GM19397 (cell line): ENCODE data around the gene MARCHF6.
"Not testable (repeated sequence)": the region's sequence is repeated elsewhere in the genome, so short reads cannot be mapped to it uniquely, and the experiment has no call there.

Experiments used
- ATAC-seq: cut with Tn5 transposase; IDR thresholded peaks from one replicate; pipeline ENCODE4 v1.9.1; 2021; ENCODE audit warnings: mild to moderate bottlenecking, moderate library complexity; ENCODE audit not compliant: unreplicated experiment

Gene MARCHF6

DNA sequence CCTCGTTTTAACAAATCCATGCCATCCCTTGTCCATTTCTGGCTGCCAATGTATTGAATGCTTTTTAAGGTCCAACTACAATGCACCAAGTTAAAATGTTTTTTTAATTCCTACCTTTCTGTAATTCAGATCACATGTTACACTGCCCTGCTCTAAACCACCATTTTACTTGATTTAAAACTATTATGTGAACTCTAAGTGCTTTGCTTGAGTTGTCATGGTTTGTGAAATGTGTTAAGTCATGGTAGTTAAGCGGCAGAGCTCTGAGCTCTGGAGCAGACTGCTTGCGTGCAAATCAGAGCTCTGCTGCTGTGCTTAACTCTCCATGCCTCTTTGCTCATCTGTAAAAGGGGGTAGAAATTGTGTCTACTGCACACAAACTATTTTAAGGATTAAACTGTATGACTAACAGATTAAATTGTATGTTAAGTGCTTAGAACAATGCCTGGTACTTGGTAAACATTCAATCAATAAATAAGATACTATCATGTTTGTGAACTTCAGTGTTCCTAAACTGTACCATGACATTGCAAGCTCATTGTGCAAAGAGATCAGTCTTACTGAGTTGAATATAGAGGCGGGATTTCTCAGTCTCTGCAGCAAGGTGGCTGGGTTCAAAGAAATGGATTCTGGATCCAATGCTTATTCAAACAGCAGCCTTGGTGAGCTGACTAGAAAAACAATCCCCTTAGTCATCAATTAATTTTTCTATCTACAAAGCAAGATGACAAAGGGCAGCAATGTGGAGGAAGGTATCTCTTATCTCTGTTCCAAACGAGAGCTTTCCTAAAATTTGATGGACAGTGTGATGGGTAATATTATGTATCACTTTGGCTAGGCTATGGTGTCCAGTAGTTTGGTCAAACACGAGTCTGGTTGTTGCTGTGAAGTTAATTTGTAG, 29.7 kb upstream of the MARCHF6 start:
- no peak for ATAC-seq

DNA sequence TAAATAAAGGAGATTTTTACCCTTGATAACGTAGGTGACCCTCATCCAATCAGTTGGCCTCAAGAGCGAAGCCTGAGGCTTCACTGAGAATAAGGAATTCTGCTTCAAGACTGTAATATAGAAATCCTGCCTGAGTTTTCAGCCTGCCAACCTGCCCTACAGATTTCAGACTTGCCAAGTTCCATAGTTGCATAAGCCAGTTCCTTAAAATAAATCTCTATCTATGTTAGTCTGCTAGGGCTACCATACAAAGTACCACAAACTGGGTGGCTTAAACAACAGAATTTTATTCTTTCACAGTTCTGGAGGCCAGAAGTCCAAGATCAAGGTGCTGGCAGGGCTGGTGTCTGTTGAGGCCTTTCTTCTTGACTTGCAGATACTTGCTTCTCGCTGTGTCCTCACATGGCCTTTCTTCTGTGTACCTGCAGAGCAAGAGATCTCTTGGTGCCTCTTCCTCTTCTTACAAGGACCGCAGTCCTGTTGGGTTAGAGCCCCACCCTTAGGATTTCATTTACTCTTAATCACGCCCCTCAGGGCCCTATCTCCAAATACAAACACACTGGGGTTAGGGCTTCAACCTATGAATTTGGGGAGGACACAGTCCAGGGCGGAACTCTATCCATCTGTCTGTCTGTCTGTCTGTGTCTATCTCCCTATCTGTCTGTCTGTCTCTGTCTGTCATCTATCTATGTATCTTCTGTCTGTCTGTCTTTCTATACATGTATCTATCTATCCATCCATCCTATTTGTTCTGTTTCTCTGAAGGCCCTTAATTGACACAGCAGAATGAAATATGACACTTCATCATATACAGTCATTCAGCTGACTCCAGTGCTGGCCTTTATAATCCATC, 28.8 kb upstream of the MARCHF6 start:
- no peak for ATAC-seq

DNA sequence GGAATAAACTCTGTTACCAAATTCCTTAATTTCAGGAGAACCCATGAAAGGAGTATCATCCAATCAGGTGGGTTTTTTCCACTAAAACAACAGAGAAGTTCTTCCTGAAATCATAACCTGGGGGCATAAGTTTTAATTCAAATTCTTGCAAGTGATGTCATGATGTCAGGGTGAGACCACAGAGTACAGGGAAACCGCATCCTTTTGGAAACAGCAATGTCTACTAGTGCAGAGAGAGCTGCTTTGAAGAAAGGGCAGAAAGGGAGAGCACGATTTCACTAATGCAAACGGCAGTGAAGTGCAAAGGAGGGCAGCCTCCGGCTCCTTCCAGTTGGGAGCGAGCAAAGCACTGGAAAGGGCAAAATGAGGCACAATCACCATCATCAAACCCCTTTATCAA, 25.2 kb upstream of the MARCHF6 start:
- no peak for ATAC-seq

DNA sequence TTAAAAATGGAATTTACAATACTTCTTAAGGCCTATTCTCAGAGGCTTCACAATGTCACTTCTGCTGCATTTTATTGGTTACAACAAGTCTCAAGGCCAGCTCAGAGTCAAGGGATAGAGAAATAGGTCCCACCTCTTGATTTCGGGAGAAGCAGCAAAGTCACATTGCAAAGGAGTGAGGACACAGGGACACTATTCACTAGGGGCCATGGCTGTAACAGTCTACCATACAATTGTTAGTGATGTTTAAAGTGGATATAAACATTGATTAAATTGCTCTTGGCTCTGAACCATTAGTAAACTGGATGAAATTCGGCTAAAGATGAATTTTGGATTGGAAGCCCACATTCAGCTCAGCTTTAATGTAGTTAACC, 24.1 kb upstream of the MARCHF6 start:
- no peak for ATAC-seq

DNA sequence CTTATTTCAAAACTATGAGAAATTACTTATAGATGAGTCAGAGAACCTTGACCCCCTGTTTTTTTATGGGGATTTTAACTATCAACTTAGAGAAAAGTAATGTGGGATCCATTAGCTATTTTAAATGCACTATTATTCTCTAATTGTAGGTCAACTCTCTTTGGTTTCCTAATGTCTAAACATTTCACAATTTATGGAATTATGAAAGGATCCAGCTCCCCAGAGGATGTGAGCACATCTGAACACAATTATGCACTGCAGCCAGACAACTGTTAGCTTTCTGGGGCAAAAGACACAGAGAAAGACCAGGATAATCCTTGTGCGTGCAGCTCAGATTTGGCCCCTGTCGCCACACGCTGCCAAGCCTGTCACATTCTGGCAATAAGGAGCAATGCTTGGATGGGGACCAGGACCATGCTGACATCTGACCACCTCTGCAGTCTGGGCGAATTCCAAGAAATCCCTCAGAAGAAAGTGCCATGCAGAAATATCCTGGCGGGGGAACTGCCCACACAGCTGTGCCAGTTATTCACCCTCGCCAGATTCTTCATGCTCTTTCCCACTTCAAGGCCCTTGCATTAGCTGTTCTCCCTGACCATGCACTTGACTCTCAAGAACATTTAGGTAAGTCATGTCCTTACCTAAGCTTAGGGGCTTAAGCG, 23.5 kb upstream of the MARCHF6 start:
- no peak for ATAC-seq

DNA sequence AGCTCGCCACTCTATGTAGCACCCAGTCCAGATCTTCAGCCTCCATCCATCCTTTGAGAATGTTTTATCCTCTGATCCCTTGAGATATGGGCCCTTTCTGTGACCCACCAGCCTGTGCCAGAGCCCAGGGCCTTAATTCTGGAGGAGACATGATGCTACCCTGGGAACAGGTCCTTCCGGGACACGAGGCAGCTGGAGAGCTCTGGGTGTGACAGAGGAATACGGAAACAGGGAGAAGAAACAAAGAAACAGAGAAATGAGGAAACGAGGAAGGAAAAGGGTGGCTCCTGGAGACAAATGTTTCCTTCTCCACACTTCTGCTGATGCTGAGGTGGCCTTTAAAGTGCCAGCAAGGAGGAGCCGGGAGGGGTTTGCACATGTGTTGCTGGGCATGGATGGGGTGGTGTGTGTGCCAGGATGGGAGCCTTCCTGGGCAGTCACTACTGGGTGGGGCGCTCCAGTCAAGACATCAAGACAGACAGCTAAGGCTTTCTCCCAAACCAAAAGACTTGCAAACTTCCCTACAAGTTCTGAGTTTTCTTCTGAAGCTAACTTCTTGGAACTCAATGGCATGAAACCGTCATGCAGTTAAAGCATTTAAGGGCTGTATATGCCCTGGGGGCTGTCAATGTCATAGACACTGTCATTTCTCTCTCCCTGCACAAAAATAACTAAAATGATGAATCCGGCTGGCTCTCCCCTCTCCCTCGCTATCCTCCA, 22.8 kb upstream of the MARCHF6 start:
- no peak for ATAC-seq

DNA sequence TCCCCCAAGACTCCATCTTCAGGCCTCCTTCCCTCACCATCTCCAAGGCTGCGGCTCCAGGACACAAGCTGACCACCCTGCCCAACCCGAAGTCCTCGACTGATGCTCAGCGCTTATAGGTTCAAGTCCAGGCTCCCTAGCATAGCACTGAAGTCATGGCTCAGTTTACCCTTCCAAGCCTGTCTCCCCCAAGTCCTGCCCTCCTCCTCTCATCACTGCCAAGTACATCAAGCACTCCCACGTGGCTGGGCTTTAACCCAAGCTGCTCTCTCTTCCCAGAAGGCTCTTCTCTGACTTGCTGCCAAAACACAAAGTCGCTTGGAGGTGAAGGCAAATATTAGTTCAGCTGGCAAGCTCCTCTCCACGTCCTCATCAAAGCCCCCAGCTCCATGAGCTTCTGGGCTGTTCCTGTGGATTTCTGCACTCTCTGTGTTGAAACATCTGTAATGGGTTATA, 22.1 kb upstream of the MARCHF6 start:
- no peak for ATAC-seq

DNA sequence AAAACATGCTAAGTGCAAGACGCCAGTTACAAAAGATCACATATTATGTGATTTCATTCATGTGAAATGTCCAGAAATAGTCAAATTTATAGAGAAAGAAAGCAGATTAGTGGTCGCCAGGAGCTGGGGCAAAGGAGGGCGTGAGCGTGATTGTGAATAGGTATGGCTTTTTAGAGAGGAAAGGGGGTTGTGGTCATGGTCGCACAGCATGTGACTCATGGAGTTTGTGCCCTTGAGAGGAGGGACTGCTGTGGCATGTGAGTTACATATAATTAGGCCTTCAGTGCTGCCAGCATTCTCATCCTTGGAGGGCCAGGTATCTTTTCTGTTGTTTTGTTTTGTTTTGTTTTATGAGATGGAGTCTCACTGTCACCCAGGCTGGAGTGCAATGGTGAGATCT, 21.2 kb upstream of the MARCHF6 start:
- no peak for ATAC-seq

DNA sequence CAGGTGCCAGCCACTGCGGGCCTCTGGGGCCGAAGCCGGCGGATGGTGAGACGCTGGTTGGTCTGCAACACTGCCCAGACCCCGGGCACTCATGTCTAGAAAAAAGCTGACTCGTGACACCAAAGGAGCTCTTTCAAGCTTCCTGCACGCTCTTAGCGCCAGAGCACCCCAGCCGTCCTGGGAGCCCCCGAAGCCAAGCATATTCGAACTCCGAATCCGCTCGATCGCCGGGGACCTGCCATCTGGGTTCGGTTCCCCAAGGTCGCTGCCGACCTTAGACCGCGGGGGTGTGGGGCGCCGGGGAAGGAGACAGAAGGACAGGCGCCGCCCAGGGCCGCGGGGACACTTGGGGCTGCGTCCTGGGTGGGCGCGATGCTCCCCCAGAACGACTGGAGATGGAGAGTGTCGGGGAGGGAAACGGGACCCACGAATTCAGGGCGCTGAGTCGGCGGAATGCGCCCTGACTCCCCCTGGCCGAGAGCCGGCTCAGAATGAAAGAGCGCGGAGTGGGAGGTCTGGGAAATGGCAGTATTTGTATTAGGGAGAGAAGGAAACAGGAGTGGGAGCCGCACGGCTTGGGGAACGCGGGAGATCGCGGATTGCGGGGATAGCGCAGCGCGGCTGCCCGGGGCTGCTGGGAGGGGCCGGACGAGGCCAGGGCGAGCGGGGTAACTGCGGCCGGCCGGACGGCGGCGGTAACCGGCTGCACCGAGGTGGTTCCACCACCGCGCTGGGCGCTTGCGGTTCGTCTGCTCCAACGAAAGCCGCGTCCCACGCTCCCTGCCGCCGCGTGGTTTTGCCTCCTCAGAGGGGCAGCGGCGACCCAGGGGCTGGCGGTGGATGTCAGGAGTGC, 20.1 kb upstream of the MARCHF6 start:
- ATAC-seq: no peak

DNA sequence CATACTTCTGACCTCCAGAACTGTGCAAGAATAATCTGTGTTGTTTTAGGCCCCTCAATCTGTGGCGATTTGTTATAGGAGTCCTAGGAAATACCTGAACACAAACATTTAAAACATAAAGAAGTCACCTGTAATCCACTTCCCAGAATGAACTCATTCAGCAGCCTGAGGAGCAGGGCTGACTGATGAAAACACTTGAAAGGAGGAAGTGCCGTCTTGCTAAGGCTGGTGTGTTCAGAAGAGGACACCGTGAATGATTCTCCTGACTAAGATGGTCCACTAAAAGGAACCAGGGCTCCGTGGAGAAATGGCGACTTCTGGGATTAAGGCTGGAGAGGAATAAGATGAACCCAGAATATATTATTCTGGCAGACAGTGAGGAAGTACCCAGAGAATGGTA, 18.7 kb upstream of the MARCHF6 start:
- no peak for ATAC-seq

DNA sequence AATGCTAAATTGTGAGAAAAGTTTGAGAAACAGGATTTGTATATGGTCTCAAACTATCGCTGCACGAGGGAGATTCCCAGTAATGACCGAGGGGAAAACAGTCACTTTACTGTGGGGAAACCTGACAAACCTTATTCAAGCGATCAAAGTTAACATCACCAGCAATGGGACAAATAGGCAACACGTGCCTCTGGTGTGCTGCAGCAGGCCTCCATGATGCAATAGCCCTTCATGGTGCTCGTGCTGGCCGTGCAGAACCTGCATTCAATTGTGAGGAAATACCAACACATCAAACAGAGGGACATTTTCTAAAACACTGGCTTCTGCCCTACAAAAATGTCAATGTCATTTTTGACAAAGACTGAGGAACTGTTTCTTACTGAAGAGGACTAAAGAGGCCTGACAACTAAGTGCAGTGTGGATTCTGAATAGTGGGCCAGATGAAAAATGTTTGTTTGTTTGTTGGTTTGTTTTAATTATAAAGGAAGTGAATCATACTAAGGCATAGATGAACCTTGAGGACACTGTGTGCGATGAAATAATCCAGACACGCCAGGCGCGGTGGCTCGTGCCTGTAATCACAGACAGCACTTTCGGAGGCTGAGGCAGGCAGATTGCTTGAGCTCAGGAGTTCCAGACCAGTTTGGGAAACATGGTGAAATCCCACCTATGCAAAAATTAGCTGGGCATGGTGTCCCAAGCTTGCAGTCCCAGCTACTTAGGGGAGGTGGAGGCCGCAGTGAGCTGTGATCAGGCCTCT, 17.6 kb upstream of the MARCHF6 start:
- no peak for ATAC-seq

DNA sequence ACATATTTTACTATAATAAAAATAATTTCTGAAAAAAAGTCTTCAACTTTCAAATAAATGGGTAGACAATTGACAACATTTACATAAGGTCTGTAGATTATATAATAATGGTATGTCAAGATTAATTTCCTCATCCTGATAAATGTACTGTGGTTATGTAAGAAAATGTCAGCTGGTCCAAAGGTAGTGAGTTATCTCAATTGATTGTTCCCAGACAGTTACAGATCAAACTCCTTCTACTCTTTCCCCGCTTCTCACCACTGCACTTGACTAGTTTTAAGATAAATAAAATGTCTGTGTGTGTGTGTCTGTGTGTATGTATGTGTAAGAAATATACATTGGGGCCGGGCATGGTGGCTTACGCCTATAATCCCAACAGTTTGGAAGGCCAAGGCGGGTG, 16.4 kb upstream of the MARCHF6 start:
- no peak for ATAC-seq

DNA sequence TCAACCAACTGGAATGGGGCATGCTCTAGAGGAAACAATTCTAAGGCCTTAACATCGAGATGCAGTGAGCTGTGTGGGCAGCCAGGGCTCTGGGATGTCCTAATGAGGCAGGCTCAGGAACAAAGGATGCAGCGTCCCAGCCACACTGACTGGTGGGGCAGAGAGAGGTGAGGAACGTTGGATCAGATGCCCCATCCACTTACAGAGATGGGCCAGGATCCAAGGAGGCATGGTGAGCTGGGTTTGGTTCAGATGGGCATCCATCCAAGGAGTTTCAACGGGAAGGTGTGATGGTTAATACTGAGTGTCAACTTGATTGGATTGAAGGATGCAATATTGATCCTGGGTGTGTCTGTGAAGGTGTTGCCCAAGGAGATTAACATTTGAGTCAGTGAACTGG, 15.5 kb upstream of the MARCHF6 start:
- ATAC-seq: no peak

DNA sequence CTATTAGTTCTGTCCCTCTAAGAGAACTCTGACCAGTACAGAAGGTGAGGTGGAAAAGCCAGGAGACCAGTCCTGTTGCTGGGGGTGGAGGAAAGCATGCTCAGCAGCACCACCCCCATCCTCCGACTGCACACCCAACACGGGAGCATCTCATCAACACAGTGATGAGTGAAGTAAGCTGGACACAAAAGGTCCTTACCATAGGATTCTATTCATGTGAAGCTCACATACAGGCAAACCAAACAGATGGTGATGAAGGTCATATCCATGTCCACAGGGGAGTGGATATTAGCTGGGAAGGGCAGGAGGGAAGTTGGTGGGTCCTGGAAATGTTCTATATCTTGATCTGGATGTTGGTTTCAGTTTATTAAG, 14.8 kb upstream of the MARCHF6 start:
- no peak for ATAC-seq

DNA sequence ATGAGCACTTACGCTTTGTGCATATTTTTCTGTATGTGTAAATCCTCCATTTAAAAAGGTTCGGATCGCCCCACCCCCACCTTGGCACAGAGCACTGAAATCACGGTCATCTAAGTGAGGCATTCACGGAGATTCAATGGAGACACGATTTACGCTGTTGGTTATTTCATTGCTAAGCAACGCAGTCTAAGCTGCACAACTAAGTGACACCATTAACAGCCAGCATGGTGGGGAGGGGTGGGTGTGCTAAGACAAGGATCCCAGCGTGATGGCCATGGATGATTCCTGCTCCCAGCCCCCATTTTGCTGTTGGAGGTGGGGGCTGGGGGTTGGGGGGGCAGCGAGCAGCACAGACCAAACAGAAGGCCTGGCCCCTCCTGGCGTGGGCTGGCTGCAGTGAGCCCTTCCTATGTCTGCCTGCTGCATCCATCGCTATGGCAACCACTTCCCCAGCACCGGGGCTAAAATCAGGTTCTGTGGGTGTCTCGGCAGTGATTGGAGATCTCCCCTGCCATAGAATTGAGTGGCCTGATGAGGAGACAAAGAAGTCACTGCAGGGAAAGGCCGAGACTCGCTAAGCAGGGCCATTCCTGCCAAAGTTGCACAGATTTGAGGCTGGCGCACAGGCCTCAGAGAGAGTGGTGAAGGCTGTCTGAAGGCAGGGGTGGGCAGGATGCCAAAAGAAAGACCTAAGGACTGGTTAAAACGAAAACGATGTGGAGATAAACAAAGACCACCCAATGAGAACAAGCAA, 14.3 kb upstream of the MARCHF6 start:
- no peak for ATAC-seq

DNA sequence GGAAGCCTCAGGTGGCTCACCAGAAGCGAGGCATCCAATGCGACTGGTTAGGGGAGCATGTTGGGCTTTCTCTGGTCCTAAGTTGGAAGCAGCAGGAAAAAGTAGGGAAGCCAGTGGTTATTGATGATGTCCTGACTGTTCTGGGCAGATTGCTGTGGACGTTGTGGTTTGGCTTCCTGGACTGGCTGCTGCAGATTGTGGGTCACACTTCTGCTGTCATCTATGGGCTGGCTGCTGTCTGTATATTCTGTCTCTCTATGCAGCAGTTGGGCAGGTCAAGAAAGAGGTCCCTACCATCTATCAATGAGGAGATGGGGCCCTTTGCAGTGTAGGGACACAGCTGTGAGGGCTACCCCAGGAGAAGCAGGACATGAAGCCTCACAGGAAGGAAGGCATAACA, 13.5 kb upstream of the MARCHF6 start:
- no peak for ATAC-seq

DNA sequence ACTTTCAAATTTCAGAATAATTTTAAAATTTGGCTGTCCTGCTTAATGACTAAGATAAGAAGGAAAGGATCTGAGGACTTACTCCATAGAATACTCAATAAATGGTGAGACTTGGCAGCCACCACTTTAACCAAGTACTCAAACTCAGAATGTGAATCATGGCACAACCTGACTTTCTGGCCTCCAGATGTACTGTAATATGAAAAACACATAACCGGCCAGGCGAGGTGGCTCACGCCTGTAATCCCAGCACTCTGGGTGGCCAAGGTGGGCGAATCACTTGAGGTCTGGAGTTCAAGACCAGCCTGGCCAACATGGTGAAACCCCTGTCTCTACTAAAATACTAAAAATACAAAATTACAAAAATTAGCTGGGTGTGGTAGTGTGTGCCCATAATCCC, 10.0 kb upstream of the MARCHF6 start:
- ATAC-seq: no peak

DNA sequence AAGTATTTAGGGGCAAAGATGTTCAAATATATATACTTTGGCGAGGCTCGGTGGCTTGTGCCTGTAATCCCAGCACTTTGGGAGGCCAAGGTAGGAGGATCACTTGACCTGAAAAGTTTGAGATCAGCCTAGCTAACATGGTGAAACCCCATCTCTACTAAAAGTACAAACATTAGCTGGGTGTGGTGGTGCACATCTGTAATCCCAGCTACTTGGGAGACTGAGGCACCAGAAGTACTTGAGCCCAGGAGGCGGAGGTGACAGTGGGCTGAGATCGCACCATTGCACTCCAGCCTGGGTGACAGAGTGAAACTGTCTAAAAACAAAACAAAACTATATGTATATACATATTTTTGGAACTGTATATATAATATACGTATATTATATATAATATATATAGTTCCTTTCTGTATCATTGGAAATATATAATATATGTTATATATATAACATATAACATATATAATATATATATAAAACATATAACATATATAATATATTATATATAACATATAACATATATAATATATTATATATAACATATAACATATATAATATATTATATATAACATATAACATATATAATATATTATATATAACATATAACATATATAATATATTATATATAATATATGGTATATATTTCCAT, 8.9 kb upstream of the MARCHF6 start:
- not testable (repeated sequence) for ATAC-seq
